Type B pancreatic cell (in vitro differentiated cells): ENCODE results near the gene XXYLT1. TPM values are rescaled to one million over a fixed set of nuclear protein-coding genes. Genes with fewer than 3 reads are reported as not detected.
A peak's percentile ranks its signal among the peaks of the same experiment; 100 is the strongest.
"Not testable (repeated sequence)": the region's sequence is repeated elsewhere in the genome, so short reads cannot be mapped to it uniquely, and the experiment has no call there.

Experiments
- DNase-seq: peaks from one replicate; pipeline ENCODE4 v3.0.0; 2021; ENCODE audit warnings: mixed read lengths; ENCODE audit not compliant: unreplicated experiment; ENCODE audit errors: extremely low spot score
- H3K27ac Mint-ChIP-seq: 2 replicates; pipeline ENCODE4 v1.8.0; 2021; ENCODE audit warnings: mild to moderate bottlenecking, mixed read lengths
- H3K27me3 Mint-ChIP-seq: 2 replicates; pipeline ENCODE4 v1.8.0; 2021; ENCODE audit warnings: mixed read lengths
- H3K36me3 Mint-ChIP-seq: 2 replicates; pipeline ENCODE4 v1.8.0; 2021; ENCODE audit warnings: mixed read lengths
- H3K4me1 Mint-ChIP-seq: one replicate; pipeline ENCODE4 v1.8.0; 2021; ENCODE audit warnings: mixed read lengths; ENCODE audit not compliant: unreplicated experiment
- H3K4me3 Mint-ChIP-seq: 2 replicates; pipeline ENCODE4 v1.8.0; 2021; ENCODE audit warnings: mild to moderate bottlenecking, mixed read lengths
- H3K9me3 Mint-ChIP-seq: 2 replicates; pipeline ENCODE4 v1.8.0; 2021; ENCODE audit warnings: mixed read lengths
- total RNA-seq: library from RNA; stranded (reverse); gene quantifications from 2 replicates; pipeline ENCODE4 v1.2.1, GENCODE V29; 2021; ENCODE audit warnings: low replicate concordance
- TF ChIP-seq, protein P1 (sequence below): fragments of 200-600 bp; sonication (generic); conservative IDR thresholded peaks from 2 replicates; pipeline ENCODE4 v1.5.0; 2021; ENCODE audit warnings: antibody characterized with exemption, mild to moderate bottlenecking

The XXYLT1 gene
- total RNA-seq, 1 donor from 2014 or later: 27.0 TPM

- DNase-seq: no peak
- no peaks in the 10 kb centered on the region for H3K9me3 Mint-ChIP-seq
- no peak overlapping the region for H3K27ac Mint-ChIP-seq
- peaks cover 4% of the 10 kb centered on the region for H3K36me3 Mint-ChIP-seq
- TF ChIP-seq, protein P1, sequence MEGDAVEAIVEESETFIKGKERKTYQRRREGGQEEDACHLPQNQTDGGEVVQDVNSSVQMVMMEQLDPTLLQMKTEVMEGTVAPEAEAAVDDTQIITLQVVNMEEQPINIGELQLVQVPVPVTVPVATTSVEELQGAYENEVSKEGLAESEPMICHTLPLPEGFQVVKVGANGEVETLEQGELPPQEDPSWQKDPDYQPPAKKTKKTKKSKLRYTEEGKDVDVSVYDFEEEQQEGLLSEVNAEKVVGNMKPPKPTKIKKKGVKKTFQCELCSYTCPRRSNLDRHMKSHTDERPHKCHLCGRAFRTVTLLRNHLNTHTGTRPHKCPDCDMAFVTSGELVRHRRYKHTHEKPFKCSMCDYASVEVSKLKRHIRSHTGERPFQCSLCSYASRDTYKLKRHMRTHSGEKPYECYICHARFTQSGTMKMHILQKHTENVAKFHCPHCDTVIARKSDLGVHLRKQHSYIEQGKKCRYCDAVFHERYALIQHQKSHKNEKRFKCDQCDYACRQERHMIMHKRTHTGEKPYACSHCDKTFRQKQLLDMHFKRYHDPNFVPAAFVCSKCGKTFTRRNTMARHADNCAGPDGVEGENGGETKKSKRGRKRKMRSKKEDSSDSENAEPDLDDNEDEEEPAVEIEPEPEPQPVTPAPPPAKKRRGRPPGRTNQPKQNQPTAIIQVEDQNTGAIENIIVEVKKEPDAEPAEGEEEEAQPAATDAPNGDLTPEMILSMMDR: no peak
- H3K27me3 Mint-ChIP-seq: no peaks in the 10 kb centered on the region
- peaks cover 40% of the 10 kb centered on the region for H3K4me1 Mint-ChIP-seq
- H3K4me3 Mint-ChIP-seq: no peak overlapping the region
Observed at GRCh38 chr3:195093731-195094130, 177.2 kb downstream of the XXYLT1 start.

DNA sequence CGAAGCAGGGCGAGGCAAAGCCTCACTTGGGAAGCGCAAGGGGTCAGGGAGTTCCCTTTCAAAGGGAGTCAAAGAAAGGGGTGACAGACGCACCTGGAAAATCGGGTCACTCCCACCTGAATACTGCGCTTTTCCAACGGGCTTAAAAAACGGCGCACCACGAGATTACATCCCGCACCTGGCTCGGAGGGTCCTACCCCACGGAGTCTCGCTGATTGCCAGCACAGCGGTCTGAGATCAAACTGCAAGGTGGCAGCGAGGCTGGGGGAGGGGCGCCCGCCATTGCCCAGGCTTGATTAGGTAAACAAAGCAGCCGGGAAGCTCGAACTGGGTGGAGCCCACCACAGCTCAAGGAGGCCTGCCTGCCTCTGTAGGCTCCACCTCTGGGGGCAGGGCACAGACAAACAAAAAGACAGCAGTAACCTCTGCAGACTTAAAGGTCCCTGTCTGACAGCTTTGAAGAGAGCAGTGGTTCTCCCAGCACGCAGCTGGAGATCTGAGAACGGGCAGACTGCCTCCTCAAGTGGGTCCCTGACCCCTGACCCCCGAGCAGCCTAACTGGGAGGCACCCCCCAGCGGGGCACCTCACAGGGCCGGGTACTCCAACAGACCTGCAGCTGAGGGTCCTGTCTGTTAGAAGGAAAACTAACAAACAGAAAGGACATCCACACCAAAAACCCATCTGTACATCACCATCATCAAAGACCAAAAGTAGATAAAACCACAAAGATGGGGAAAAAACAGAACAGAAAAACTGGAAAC lies 182.9 kb downstream of the XXYLT1 start:
- Mint-ChIP-seq H3K4me1 (peaks cover 20% of the 10 kb centered on the region), H3K27ac (peak overlapping the region; percentile 75), H3K4me3 (peak overlapping the region; percentile 86)
- not testable (repeated sequence) for H3K36me3 Mint-ChIP-seq, DNase-seq, H3K9me3 Mint-ChIP-seq, H3K27me3 Mint-ChIP-seq

DNA sequence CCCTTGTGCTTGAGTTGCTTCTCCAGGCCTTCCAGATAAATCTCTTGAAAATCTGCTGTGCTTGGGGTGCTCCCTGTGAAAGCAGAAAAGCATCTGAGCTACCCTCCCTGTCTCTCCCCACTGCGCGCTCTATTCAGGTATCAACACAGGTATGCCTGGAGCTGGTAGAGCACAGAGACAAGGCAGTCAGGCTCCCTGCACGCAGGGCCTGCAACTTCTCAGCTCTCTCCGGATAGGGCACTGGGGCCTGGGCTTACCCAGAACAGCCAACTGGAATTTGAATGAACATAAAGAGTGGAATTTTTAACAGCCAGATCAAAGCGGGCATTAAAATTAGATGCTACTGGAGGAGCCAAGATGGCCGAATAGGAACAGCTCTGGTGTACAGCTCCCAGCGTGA lies 183.6 kb downstream of the XXYLT1 start:
- TF ChIP-seq, protein P1: no peak
- Mint-ChIP-seq H3K27ac (peak overlapping the region; percentile 75), H3K4me3 (peak overlapping the region; percentile 86), H3K36me3 (no peaks in the 10 kb centered on the region), H3K27me3 (no peaks in the 10 kb centered on the region), H3K9me3 (no peaks in the 10 kb centered on the region), H3K4me1 (peaks cover 24% of the 10 kb centered on the region)
- DNase-seq: no peak

- Mint-ChIP-seq H3K27me3 (no peaks in the 10 kb centered on the region), H3K36me3 (no peaks in the 10 kb centered on the region), H3K27ac (peak overlapping the region; percentile 75), H3K4me3 (peak overlapping the region; percentile 86), H3K9me3 (no peaks in the 10 kb centered on the region), H3K4me1 (peaks cover 27% of the 10 kb centered on the region)
- TF ChIP-seq, protein P1: no peak
- no peak for DNase-seq
Observed at GRCh38 chr3:195086885-195087284, 184.1 kb downstream of the XXYLT1 start.

DNA sequence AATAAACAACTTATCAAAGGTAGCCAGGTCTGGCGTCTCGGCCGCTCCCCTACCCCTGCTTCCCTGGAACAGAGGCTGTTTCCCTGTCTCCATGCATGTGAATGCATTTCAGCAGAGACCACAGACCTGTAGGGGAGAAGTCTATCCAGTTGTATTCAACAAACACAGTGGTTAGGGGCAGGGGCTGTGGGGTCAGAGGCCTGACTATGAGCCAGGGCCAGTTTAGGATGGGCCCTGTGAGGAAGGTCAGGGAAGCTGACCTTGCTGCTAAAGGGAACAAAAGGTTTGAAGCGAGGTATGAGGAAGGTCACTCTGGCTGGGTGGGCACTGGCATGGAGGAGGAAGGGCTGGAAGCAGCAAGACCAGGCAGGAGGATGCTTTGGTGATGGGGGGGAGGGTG lies 184.6 kb downstream of the XXYLT1 start:
- no peak for DNase-seq
- no peaks in the 10 kb centered on the region for H3K27me3 Mint-ChIP-seq
- peak overlapping the region; percentile 86 for H3K27ac Mint-ChIP-seq
- H3K4me3 Mint-ChIP-seq: peak overlapping the region; percentile 80
- TF ChIP-seq, protein P1: no peak
- no peaks in the 10 kb centered on the region for H3K36me3 Mint-ChIP-seq
- H3K9me3 Mint-ChIP-seq: no peaks in the 10 kb centered on the region
- H3K4me1 Mint-ChIP-seq: peaks cover 32% of the 10 kb centered on the region

DNA sequence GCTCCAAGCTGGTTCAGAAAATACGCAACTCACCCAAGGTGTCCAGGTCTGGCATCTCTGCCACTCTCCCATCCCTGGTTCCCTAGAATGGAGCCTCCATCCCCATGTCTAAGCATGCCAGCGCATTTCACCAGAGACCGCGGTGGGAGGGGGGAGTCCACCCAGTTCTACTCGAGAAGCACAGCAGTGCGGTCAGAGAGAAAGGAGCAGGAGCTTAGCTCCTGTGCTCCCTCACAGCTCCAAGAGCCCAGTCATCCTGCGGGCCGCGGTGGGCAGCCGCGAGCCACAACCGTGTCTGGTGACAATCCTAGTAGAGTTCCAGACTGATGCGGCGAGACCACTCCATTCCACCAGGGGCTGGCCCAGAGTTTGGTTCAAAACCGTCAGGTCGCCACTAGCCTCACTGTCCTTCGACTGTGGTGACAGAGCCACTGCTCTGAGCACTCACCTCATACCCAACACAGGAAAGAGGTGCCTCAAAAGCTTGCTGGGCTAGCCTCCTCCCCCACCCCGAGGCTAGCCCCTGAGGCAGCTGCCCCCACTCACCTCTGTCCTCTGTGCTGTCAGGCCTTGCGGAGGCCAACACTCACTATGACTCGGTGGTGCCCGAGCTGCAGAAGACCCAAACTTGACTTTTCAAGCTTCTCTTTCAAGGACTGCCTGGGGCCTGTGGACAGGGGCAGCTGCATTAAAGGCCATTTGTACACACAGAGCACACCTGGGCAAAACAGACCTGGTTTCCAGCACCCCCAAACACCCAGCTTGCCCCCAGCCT lies 185.4 kb downstream of the XXYLT1 start:
- Mint-ChIP-seq H3K27me3 (no peaks in the 10 kb centered on the region), H3K9me3 (no peaks in the 10 kb centered on the region), H3K27ac (no peak overlapping the region), H3K4me1 (peaks cover 36% of the 10 kb centered on the region), H3K4me3 (no peak overlapping the region), H3K36me3 (no peaks in the 10 kb centered on the region)
- TF ChIP-seq, protein P1: no peak
- no peak for DNase-seq
